Fibroblast of mammary gland (primary cell): ENCODE measurements around the gene AGAP1.

Experiments
- DNase-seq: peaks from one replicate; pipeline ENCODE4 v3.0.0-alpha.2; 2010; ENCODE audit warnings: low read depth
- H3K4me3 ChIP-seq: 2 replicates; pipeline ENCODE4 v1.5.1; 2011; ENCODE audit warnings: low read depth, mild to moderate bottlenecking, low read length, moderate library complexity; ENCODE audit not compliant: control insufficient read depth
- CTCF ChIP-seq: conservative IDR thresholded peaks from 2 replicates; pipeline ENCODE4 v1.5.1; 2011; ENCODE audit warnings: low read depth, low read length, inconsistent platforms; ENCODE audit not compliant: control insufficient read depth, insufficient read depth

Gene AGAP1

GRCh38 chr2:235729557-235729947, 235.7 kb downstream of the AGAP1 start:
- H3K4me3 ChIP-seq: no peak overlapping the region
- no peak for DNase-seq
- TF ChIP-seq CTCF: no peak

- TF ChIP-seq CTCF: no peak
- no peak overlapping the region for H3K4me3 ChIP-seq
- DNase-seq: no peak
These were observed 236.3 kb downstream of the AGAP1 start for GRCh38 chr2:235730115-235730514.

GRCh38 chr2:235733761-235734160, 239.9 kb downstream of the AGAP1 start:
- no peak for DNase-seq
- H3K4me3 ChIP-seq: no peak overlapping the region
- TF ChIP-seq CTCF: no peak

GRCh38 chr2:235734168-235734567, 240.3 kb downstream of the AGAP1 start:
- DNase-seq: no peak
- TF ChIP-seq CTCF: no peak
- no peak overlapping the region for H3K4me3 ChIP-seq

- no peak for TF ChIP-seq CTCF
- DNase-seq: peak; percentile 38
- no peak overlapping the region for H3K4me3 ChIP-seq
These were observed 240.9 kb downstream of the AGAP1 start for GRCh38 chr2:235734688-235735231.

GRCh38 chr2:235737396-235737795, 243.6 kb downstream of the AGAP1 start:
- no peak for DNase-seq
- H3K4me3 ChIP-seq: no peak overlapping the region
- TF ChIP-seq CTCF: no peak

- no peak overlapping the region for H3K4me3 ChIP-seq
- no peak for DNase-seq
- no peak for TF ChIP-seq CTCF
These were observed 244.0 kb downstream of the AGAP1 start for GRCh38 chr2:235737840-235738239.
